Measurements from ENCODE around the gene HRH1. TPM values are rescaled to one million over a fixed set of nuclear protein-coding genes. Genes with fewer than 3 reads are reported as not detected.

HRH1 gene
- total RNA-seq, 4 donors from 2014 or later: 0.75 to 1.2 (median 0.98) TPM

DNA sequence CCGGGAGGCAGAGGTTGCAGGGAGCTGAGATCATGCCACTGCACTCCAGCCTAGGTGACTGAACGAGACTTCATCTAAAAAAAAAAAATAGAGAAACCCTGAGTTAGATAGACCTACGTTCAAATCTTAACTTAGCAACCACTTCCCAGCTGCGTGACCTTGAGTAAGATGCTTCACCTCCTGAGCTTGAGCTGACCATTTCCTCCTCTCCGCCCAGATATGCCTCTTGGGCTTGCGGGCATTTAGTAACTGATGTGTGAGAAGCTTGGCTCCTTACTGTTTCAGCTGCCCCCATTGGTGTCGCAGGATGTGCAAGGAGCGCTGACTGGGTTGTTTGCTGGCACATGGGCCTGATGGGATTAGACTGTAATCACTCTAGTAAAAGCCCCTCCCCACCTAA lies 91.0 kb downstream of the HRH1 start:
- H3K9me3 ChIP-seq: no peaks in the 10 kb centered on the region
- intact Hi-C loops (cut with DNase I; ENCODE audit: low total_unique reads): no loop called here
- H3K4me1 ChIP-seq: no peaks in the 10 kb centered on the region
- TF ChIP-seq, protein P1, sequence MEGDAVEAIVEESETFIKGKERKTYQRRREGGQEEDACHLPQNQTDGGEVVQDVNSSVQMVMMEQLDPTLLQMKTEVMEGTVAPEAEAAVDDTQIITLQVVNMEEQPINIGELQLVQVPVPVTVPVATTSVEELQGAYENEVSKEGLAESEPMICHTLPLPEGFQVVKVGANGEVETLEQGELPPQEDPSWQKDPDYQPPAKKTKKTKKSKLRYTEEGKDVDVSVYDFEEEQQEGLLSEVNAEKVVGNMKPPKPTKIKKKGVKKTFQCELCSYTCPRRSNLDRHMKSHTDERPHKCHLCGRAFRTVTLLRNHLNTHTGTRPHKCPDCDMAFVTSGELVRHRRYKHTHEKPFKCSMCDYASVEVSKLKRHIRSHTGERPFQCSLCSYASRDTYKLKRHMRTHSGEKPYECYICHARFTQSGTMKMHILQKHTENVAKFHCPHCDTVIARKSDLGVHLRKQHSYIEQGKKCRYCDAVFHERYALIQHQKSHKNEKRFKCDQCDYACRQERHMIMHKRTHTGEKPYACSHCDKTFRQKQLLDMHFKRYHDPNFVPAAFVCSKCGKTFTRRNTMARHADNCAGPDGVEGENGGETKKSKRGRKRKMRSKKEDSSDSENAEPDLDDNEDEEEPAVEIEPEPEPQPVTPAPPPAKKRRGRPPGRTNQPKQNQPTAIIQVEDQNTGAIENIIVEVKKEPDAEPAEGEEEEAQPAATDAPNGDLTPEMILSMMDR (IDR thresholded peaks at IDR 0.05 in 4 of 5, conservative IDR thresholded peaks at IDR 0.05 in 1 of 5): no peak
- TF ChIP-seq POLR2A (IDR thresholded peaks at IDR 0.05): no peak
- in situ Hi-C loops (cut with MboI; ENCODE audit: low sequenced_read_pairs in 4 of 4): loop anchor here in 1 of 4 donors (25.0 kb wide), 1 partner anchor 92 kb away; no protein-coding TSS in a partner anchor
- H3K27me3 ChIP-seq: no peaks in the 10 kb centered on the region
- ATAC-seq (no peak), DNase-seq (no peak)
- H3K4me3 ChIP-seq: no peak overlapping the region
- H3K36me3 ChIP-seq: no peaks in the 10 kb centered on the region
- no peak overlapping the region for H3K27ac ChIP-seq

DNA sequence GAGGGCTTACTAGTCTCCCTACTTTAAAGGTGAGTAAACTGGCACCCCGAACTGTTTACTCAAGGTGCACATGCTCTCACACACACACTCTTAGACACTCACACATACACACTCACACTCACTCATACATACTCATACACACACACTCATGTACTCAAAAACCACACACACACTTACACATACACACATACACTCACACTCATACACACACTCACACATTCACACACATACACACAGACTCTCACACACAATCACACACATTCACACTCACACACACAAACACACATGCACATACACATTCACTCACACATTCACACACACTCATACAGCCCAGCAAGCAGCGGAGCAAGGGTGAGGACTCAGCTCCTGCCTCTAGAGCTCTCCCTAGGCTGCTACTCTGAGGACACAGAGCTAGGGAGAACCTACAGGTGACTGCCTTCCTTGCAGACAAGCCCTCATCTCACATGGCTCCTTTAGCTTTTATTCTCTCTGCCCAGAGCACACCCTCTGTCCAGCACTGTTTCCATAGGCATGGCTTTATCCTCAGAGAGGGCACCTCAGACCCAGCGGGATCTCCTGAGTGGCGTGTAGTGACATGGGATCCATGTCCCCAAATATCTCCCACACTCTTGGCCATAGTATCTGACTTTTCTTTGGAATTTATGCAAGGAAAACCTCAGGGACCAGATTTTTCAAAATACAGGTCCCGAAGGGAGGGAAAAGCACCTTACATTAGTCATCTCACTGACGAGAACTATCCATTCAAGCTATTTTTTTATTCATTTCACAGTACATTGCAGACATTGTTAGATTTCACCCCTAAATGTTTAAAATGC lies 91.8 kb downstream of the HRH1 start:
- in situ Hi-C loops (cut with MboI; ENCODE audit: low sequenced_read_pairs in 4 of 4) (loop anchor here in 1 of 4 donors (25.0 kb wide), 1 partner anchor 91 kb away; no protein-coding TSS in a partner anchor), intact Hi-C loops (cut with DNase I; ENCODE audit: low total_unique reads) (no loop called here)
- no peak for ATAC-seq
- DNase-seq: no peak
- TF ChIP-seq POLR2A (IDR thresholded peaks at IDR 0.05): no peak
- TF ChIP-seq, protein P1 (IDR thresholded peaks at IDR 0.05 in 4 of 5, conservative IDR thresholded peaks at IDR 0.05 in 1 of 5): no peak
- Histone ChIP-seq H3K4me1 (no peaks in the 10 kb centered on the region), H3K9me3 (no peaks in the 10 kb centered on the region), H3K36me3 (no peaks in the 10 kb centered on the region), H3K27me3 (no peaks in the 10 kb centered on the region), H3K27ac (no peak overlapping the region), H3K4me3 (no peak overlapping the region)

DNA sequence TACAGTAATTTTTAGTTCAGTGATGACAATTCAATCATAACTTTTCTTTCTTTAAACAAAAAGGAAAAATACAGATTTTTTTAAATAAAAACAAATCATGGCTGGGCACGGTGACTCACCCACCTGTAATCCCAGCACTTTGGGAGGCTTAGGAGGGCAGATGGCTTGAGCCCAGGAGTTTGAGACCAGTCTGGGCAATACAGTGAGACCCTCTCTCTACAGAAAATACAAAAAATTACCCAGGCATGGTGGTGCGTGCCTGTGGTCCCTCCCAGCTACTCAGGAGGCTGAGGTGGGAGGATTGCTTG lies 92.3 kb downstream of the HRH1 start:
- no peak overlapping the region for H3K27ac ChIP-seq
- no peaks in the 10 kb centered on the region for H3K4me1 ChIP-seq
- no peak for DNase-seq
- intact Hi-C loops (cut with DNase I; ENCODE audit: low total_unique reads) (no loop called here), in situ Hi-C loops (cut with MboI; ENCODE audit: low sequenced_read_pairs in 4 of 4) (loop anchor here in 1 of 4 donors (25.0 kb wide), 1 partner anchor 91 kb away; no protein-coding TSS in a partner anchor)
- TF ChIP-seq POLR2A (IDR thresholded peaks at IDR 0.05): no peak
- TF ChIP-seq, protein P1 (IDR thresholded peaks at IDR 0.05 in 4 of 5, conservative IDR thresholded peaks at IDR 0.05 in 1 of 5): no peak
- no peak for ATAC-seq
- no peaks in the 10 kb centered on the region for H3K27me3 ChIP-seq
- H3K9me3 ChIP-seq: no peaks in the 10 kb centered on the region
- no peaks in the 10 kb centered on the region for H3K36me3 ChIP-seq
- no peak overlapping the region for H3K4me3 ChIP-seq

DNA sequence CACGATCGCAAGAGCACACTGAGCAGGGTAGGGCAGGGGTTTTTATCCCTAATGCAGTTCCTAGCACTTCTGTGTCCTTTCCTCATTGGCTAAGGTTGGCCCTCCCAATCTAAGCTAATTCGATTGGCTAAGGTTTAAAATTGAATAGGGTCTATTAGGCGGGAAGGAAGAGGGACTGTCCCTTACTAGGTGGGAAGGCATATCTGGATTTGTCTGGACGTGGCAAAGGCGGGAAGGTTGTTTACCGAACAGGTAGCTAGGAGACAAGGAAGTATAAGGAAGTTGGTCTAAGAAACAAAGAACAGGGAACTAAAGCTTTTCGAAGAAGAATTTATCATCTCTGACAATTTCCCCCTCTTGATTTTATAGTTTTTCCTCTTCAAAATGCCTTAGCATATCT lies 93.1 kb downstream of the HRH1 start:
- H3K4me3 ChIP-seq: no peak overlapping the region
- TF ChIP-seq, protein P1 (IDR thresholded peaks at IDR 0.05 in 4 of 5, conservative IDR thresholded peaks at IDR 0.05 in 1 of 5): no peak
- no peak for TF ChIP-seq POLR2A (IDR thresholded peaks at IDR 0.05)
- intact Hi-C loops (cut with DNase I; ENCODE audit: low total_unique reads): no loop called here
- no peak overlapping the region for H3K27ac ChIP-seq
- H3K27me3 ChIP-seq: no peaks in the 10 kb centered on the region
- DNase-seq: no peak
- H3K36me3 ChIP-seq: no peaks in the 10 kb centered on the region
- ATAC-seq: no peak
- no peaks in the 10 kb centered on the region for H3K9me3 ChIP-seq
- H3K4me1 ChIP-seq: no peaks in the 10 kb centered on the region
- in situ Hi-C loops (cut with MboI; ENCODE audit: low sequenced_read_pairs in 4 of 4): loop anchor here in 1 of 4 donors (25.0 kb wide), 1 partner anchor 90 kb away; no protein-coding TSS in a partner anchor
